ENCODE data around the gene NEGR1. TPM values are rescaled to one million over a fixed set of nuclear protein-coding genes. Genes with fewer than 3 reads are reported as not detected.

NEGR1 gene
- total and polyA plus RNA-seq, 2 experiments from 2014 or later: 0.57 to 0.94 TPM

- TF ChIP-seq EZH2 (IDR thresholded peaks at IDR 0.05; ENCODE audit: low read depth, unreplicated experiment): no peak
- TF ChIP-seq REST (IDR thresholded peaks at IDR 0.05; ENCODE audit: unreplicated experiment): no peak
- no peak for TF ChIP-seq CTCF (conservative IDR thresholded peaks at IDR 0.05; ENCODE audit: low read depth in 2 of 2)
Measured at GRCh38 chr1:71766748-71767147, 515.6 kb downstream of the NEGR1 start (continued).

GRCh38 chr1:71762514-71763255, 519.7 kb downstream of the NEGR1 start:
- Mint-ChIP-seq H3K4me1 (no peaks in the 10 kb centered on the region), H3K36me3 (ENCODE audit: low read depth) (no peaks in the 10 kb centered on the region), H3K9me3 (no peaks in the 10 kb centered on the region; the same call in 2 of the 3 replicates), H3K27me3 (ENCODE audit: insufficient read depth, low read depth, poor library complexity) (peaks cover 2% of the 10 kb centered on the region), H3K4me3 (no peak overlapping the region), H3K27ac (no peak overlapping the region)
- Histone ChIP-seq H3K9me2 (ENCODE audit: insufficient read depth) (peaks cover 7% of the 10 kb centered on the region; the same call in 1 of the 2 replicates), H3K27me3 (ENCODE audit: insufficient read depth) (no peaks in the 10 kb centered on the region), H3K27ac (ENCODE audit: low read depth) (no peak overlapping the region), H3K4me1 (ENCODE audit: insufficient read depth) (no peaks in the 10 kb centered on the region), H3K4me2 (no peak overlapping the region), H3K36me3 (ENCODE audit: insufficient read depth) (no peaks in the 10 kb centered on the region), H3K79me2 (replicated peaks; ENCODE audit: insufficient read depth) (no peaks in the 10 kb centered on the region), H3K4me3 (no peak overlapping the region), H2AFZ (no peak overlapping the region), H4K20me1 (replicated peaks; ENCODE audit: insufficient read depth) (no peaks in the 10 kb centered on the region), H3F3A (replicated peaks; ENCODE audit: low read depth) (no peaks in the 10 kb centered on the region)
- ATAC-seq (no peak), DNase-seq (ENCODE audit: low spot score) (no peak)
- TF ChIP-seq CTCF (conservative IDR thresholded peaks at IDR 0.05; ENCODE audit: low read depth in 2 of 2) (no peak), ZNF331 (CRISPR knock-in tag; IDR thresholded peaks at IDR 0.05; ENCODE audit: low read depth) (no peak), JUNB (IDR thresholded peaks at IDR 0.05; ENCODE audit: unreplicated experiment) (no peak), STAT1 (IDR thresholded peaks at IDR 0.05; ENCODE audit: unreplicated experiment) (no peak), ETS1 (IDR thresholded peaks at IDR 0.05) (no peak), NANOG (IDR thresholded peaks at IDR 0.05; ENCODE audit: borderline replicate concordance) (no peak), POLR2AphosphoS5 (IDR thresholded peaks at IDR 0.05; ENCODE audit: low read depth) (no peak), EZH2phosphoT487 (IDR thresholded peaks at IDR 0.05; ENCODE audit: unreplicated experiment) (no peak), ZNF114 (CRISPR knock-in tag; IDR thresholded peaks at IDR 0.05) (no peak), EZH2 (IDR thresholded peaks at IDR 0.05; ENCODE audit: low read depth, unreplicated experiment) (no peak), REST (IDR thresholded peaks at IDR 0.05; ENCODE audit: unreplicated experiment) (no peak)

All from GM23338 (cell line).